ENCODE data around the gene NAA35.

DNA sequence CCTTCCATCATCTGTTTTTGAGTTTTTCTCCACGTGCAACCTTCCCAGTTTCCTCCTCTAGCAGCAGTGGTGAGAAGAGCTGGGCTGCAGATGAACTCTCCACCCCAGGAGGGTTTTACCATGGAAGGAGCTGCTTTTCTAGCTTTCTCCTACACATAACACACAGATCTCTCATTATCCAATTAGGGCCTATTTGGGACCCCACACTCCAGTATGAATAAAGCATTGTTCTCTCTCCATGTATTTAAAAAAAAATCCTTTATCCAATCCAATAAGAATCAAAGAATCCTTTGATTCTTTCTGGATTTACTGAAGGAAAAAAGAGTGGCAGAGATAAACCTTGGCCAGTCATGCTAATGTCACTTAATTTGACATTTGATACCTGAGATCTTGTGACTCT, 31.6 kb upstream of the NAA35 start:
- no peak for TF ChIP-seq POLR2A (IDR thresholded peaks at IDR 0.05)
- TF ChIP-seq, protein P1, sequence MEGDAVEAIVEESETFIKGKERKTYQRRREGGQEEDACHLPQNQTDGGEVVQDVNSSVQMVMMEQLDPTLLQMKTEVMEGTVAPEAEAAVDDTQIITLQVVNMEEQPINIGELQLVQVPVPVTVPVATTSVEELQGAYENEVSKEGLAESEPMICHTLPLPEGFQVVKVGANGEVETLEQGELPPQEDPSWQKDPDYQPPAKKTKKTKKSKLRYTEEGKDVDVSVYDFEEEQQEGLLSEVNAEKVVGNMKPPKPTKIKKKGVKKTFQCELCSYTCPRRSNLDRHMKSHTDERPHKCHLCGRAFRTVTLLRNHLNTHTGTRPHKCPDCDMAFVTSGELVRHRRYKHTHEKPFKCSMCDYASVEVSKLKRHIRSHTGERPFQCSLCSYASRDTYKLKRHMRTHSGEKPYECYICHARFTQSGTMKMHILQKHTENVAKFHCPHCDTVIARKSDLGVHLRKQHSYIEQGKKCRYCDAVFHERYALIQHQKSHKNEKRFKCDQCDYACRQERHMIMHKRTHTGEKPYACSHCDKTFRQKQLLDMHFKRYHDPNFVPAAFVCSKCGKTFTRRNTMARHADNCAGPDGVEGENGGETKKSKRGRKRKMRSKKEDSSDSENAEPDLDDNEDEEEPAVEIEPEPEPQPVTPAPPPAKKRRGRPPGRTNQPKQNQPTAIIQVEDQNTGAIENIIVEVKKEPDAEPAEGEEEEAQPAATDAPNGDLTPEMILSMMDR (IDR thresholded peaks at IDR 0.05): no peak

All from heart left ventricle (tissue), 13 donors.